ENCODE measurements around the gene UBXN10. TPM values are rescaled to one million over a fixed set of nuclear protein-coding genes. Genes with fewer than 3 reads are reported as not detected.

Gene UBXN10, protein sequence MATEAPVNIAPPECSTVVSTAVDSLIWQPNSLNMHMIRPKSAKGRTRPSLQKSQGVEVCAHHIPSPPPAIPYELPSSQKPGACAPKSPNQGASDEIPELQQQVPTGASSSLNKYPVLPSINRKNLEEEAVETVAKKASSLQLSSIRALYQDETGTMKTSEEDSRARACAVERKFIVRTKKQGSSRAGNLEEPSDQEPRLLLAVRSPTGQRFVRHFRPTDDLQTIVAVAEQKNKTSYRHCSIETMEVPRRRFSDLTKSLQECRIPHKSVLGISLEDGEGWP
- total RNA-seq: 3.6 TPM

GRCh38 chr1:20185834-20186782 is at the start of gene UBXN10, which contains the start of gene PLA2G2C:
Gene UBXN10 (plus strand): TSS chr1:20186096. CDS start chr1:20190562, 4,466 bp downstream.
Gene PLA2G2C (minus strand): TSS chr1:20186518. CDS start chr1:20177363, 9,155 bp downstream.
- peak; percentile 73 for DNase-seq (ENCODE audit: low spot score)

- no peak for DNase-seq (ENCODE audit: low spot score)
Measured at GRCh38 chr1:20136249-20136648, 49.6 kb upstream of the UBXN10 start.

GRCh38 chr1:20137055-20137454 is 48.8 kb upstream of the UBXN10 start:
- no peak for DNase-seq (ENCODE audit: low spot score)

DNA sequence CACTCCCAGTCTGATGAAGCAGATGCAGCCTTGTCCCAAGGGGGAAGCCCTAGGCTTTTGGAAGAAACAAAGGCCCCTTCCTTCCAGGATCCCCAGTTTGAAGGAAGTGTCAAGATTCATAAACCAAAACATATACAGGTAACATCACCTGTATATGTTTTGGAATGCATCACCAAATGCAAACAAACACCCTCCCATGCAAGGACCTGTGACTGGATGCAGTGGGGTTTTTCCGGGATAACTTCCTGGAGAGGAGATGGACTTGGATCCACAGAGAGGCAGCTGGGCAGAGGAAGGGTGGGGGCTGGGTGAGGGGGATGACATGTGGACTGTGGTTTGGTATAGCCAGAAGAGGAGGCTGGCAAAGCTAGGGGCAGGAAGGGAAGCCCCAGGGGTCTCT is 48.3 kb upstream of the UBXN10 start:
- no peak for DNase-seq (ENCODE audit: low spot score)

- DNase-seq (ENCODE audit: low spot score): no peak
Measured at GRCh38 chr1:20138346-20138745, 47.5 kb upstream of the UBXN10 start.

DNA sequence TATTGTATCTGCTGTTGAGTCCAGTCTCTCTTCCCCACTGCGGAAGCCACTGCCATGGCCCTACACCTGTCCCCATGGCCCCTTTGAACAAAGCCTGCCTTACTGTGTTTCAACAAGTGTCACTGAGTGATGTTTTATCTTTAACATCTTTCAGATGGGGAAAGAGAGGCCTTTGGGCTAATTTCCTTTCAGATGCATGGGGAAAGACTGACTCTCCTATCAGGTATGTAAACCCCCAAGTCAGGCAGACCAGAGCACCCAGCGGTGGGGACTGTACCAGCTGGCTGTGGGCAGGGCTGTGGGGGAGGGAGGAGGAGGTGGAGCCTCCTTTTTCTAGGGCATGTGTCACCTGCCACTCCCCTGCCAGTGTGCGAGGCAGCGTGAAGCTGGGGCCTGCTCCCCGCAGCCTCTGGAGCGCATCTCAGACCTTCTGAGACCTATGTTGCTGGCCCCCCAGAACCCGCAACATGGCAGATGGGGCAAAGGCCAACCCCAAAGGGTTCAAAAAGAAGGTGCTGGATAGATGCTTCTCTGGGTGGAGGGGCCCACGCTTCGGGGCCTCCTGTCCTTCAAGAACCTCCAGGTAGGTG is 46.8 kb upstream of the UBXN10 start, which contains the start of gene PLA2G2F:
Gene PLA2G2F, plus strand, starts transcription at position 363 of the 590 bp plus-strand sequence. Its CDS starts 105 bp downstream, at position 468.
- DNase-seq (ENCODE audit: low spot score): peak; percentile 77

GRCh38 chr1:20139776-20140612 is 45.9 kb upstream of the UBXN10 start:
- DNase-seq (ENCODE audit: low spot score): no peak

- DNase-seq (ENCODE audit: low spot score): no peak
Measured at GRCh38 chr1:20141001-20141400, 44.9 kb upstream of the UBXN10 start.

- no peak for DNase-seq (ENCODE audit: low spot score)
Measured at GRCh38 chr1:20141466-20141865, 44.4 kb upstream of the UBXN10 start.

DNA sequence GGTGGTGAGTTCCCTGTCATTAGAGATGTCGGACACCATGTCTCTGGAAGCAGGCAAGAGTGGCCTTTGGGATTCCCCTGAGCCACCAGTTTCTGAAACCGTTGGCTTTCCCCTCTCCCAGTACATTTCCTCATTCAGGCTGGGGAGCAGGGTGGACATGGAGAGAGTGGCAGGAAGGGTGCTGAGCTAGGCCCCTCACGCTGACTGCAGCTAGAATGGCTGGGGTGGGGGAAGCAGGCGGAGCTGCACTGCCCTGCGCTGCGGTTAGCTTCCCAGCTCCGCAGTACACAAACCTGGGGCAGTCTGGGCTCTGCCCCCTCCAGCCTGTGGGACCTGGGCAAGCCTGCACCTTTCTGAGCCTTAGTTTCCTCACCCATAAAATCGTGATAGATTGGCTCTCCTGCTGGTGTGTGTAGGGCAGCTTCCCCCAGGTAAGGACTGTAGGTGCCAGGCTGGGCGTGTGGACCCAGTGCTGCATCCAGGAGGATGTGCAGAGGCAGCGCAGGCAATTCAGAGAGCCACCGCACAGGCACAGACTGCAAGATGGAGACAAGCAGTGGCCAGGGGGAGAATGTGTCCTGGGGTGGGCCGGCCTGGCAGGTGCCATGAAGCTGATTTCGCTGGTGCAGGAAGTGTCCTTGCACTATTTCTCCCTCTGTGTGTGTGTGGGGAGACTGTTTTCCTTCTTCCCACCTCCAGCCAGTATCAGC is 43.7 kb upstream of the UBXN10 start:
- no peak for DNase-seq (ENCODE audit: low spot score)

- DNase-seq (ENCODE audit: low spot score): no peak
Measured at GRCh38 chr1:20143318-20143717, 42.6 kb upstream of the UBXN10 start.

DNA sequence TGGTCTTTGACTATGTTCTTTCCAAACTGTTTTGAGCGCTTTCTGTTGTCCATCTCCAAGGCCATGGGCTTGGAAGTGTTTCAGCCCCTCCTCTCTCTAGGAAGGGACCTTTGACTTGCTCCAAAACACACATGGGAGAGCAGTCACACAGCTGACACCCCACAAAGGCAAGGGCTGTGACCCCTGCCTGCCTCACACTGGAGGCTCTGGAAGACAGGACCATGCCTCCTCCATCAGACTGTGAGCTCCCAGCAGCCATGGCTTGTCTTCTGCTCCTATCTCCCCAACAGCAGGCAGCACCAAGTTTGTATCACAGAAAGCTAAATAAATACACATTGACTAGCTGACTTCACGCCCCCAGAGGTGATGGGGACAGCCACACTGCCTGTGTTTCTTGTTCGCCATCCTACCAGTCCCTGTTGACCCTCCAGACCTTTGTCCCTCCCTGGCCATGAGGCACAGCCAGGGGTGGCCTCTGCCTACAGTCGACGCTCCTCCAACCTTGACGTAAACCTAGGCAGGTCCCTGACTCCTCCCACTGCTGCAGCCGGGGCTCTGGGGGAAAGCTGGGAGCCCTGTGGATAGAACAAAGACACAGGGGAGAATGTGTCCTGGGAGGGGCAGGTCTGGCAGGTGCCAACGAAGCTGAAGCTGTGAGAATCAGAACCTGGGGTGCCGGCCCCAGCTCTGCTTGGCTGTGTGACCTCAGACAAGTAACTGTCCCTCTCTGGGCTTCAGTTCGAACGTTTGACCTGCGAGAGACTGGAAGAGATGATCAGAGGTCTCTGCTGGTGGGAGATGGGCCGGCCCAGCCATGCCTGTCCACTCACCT is 41.9 kb upstream of the UBXN10 start:
- no peak for DNase-seq (ENCODE audit: low spot score)

DNA sequence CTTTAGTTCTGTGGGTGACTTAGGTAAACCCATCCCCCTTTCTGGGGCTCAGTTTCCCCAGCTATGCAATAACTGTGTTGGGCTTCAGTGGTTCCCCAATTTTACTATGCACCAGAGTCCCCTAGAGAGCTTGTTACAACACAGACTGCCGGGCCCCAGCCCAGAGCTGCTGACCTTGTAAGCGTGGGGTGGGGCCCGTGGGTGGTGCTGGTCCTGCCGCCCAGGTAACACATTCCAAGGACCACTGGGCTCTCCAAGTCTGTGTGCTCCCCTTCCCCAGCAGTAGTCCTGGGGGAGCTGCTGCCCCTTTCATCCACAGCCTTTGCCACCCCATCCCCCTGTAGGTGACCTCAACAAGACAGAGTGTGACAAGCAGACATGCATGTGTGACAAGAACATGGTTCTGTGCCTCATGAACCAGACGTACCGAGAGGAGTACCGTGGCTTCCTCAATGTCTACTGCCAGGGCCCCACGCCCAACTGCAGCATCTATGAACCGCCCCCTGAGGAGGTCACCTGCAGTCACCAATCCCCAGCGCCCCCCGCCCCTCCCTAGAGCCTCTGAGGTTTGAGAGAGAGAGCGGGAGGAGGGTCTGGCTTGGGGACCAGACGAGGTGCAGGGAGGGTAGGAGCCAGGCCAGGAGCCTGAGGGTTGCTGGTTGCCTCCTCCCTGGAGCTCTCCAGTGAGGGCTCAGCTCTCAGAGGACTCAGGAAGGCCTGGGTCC is 37.9 kb upstream of the UBXN10 start:
- DNase-seq (ENCODE audit: low spot score): no peak

DNA sequence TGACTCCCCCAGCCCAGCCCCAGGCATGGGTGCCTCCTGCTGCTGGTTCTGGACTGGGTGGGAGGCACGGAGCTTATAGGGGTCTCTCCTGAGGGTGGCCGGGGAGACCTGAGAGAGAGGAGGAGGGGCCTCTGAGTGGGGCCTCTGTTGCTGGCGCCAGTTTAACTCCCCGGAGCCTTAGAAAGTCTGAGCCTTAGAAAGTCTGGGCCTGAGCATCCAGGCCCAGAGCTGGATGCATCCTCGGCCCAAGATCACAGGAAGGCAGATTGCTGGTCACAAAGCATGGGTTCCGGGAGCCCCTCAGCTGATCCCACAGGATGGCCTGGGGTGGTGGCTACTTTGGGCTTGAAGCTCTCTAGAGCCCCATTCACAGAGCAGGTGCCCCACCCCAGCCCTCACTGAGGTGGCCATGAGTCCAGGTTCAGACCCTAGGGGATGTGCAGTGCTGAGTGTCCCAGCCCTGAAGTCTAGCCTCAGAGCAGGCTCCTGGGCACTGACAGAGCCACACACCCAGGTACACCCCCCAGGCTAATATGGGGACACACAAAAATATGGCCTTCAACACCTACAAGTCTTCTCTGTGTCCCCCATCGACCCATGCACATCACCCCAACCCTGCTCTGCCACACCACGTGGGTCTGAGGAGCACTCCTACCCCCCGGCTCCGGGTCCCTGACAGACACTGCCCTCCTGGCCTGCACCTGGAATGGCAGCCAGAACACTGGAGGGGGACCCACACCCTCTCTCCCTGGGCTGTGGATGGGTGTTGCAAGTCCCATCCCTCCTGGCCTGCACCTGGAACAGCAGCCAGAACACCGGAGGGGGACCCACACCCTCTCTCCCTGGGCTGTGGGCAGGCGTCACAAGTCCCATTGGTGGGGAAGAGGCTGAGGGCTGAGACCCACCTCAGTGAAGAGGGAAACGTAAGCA is 37.1 kb upstream of the UBXN10 start:
- DNase-seq (ENCODE audit: low spot score): no peak

DNA sequence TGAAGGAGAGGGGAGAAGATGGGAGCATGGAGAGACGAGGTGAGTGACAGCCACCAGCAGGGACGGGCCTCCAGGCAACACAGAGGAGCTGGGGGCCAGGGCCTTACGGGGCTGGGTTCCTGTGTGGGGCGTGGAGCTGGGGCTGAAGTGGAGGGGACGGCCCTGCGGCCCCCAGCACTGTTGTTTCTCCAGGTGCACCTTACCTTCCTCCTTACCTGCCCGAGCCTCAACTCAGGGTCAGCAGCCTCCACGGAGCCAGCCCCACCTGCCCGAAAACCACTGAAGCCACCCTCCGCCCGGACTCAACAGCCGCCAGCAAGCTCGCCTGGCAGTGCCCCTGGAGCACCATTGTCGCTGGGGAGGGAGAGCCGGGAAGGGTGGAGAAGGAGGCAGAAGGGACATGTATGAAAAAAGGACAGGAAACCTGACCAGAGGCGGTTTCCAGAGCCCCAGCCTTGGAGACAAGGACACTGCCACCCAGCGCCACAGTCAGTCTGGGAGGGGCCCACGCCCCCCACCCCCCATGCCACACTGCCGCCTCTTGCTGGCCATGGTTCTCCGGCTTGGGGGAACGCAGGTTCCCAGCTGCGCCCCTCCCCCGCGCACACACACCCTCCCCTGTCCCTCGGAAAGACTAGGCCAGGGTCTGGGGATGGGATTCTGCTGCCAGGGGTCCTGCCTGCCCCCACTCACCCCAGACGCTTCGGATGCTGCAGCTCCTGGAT is 36.1 kb upstream of the UBXN10 start:
- no peak for DNase-seq (ENCODE audit: low spot score)

GRCh38 chr1:20150326-20150705 is 35.6 kb upstream of the UBXN10 start:
- no peak for DNase-seq (ENCODE audit: low spot score)

GRCh38 chr1:20150969-20151368 is 34.9 kb upstream of the UBXN10 start:
- no peak for DNase-seq (ENCODE audit: low spot score)
